GM23248 (cell line): ENCODE measurements around the gene PJA2. TPM values are rescaled to one million over a fixed set of nuclear protein-coding genes. Genes with fewer than 3 reads are reported as not detected.

Experiments
- DNase-seq: peaks from one replicate; pipeline ENCODE4 v3.0.0-alpha.2; 2015
- H2AFZ ChIP-seq: fragments of 200-600 bp; sonication (generic); 2 replicates; pipeline ENCODE4 v1.6.1; 2016; ENCODE audit warnings: antibody characterized with exemption
- H3F3A ChIP-seq: fragments of 200-600 bp; sonication (generic); 2 replicates; pipeline ENCODE4 v1.6.1; 2016; ENCODE audit warnings: mild to moderate bottlenecking, antibody characterized with exemption, mixed run types; ENCODE audit not compliant: insufficient read depth
- H3K27ac ChIP-seq: fragments of 200-600 bp; sonication (generic); 2 replicates; pipeline ENCODE4 v1.5.1; 2016; ENCODE audit warnings: mild to moderate bottlenecking
- H3K27me3 ChIP-seq: fragments of 200-600 bp; sonication (generic); replicated peaks from 2 replicates; pipeline ENCODE4 v1.6.1; 2016; ENCODE audit warnings: mild to moderate bottlenecking; ENCODE audit not compliant: insufficient read depth
- H3K36me3 ChIP-seq: fragments of 200-600 bp; sonication (generic); 2 replicates; pipeline ENCODE4 v1.6.1; 2016; ENCODE audit warnings: low read depth, mild to moderate bottlenecking
- H3K4me1 ChIP-seq: fragments of 200-600 bp; sonication (generic); 2 replicates; pipeline ENCODE4 v1.6.1; 2016; ENCODE audit warnings: mild to moderate bottlenecking; ENCODE audit not compliant: insufficient read depth
- H3K4me2 ChIP-seq: fragments of 200-600 bp; sonication (generic); one replicate; pipeline ENCODE4 v1.6.1; 2016; ENCODE audit warnings: mild to moderate bottlenecking; ENCODE audit not compliant: unreplicated experiment
- H3K4me3 ChIP-seq: fragments of 200-600 bp; sonication (generic); 2 replicates; pipeline ENCODE4 v1.5.1; 2016; ENCODE audit warnings: mild to moderate bottlenecking
- H3K79me2 ChIP-seq: fragments of 200-600 bp; sonication (generic); 2 replicates; pipeline ENCODE4 v1.6.1; 2016; ENCODE audit warnings: mild to moderate bottlenecking; ENCODE audit not compliant: insufficient read depth
- H3K9ac ChIP-seq: fragments of 200-600 bp; sonication (generic); 2 replicates; pipeline ENCODE4 v1.6.1; 2016; ENCODE audit warnings: mild to moderate bottlenecking
- H3K9me2 ChIP-seq: fragments of 200-600 bp; sonication (generic); 2 replicates; pipeline ENCODE4 v1.6.1; 2016; ENCODE audit warnings: mixed run types, mild to moderate bottlenecking, moderate library complexity; ENCODE audit not compliant: insufficient read depth
- H3K9me3 ChIP-seq: fragments of 200-600 bp; sonication (generic); one replicate; pipeline ENCODE4 v1.6.1; 2017; ENCODE audit warnings: low read depth
- H4K20me1 ChIP-seq: fragments of 200-600 bp; sonication (generic); 2 replicates; pipeline ENCODE4 v1.6.0; 2016; ENCODE audit not compliant: insufficient read depth
- EZH2 ChIP-seq: fragments of 200-600 bp; sonication (generic); IDR thresholded peaks from 2 replicates; pipeline ENCODE4 v1.6.1; 2018; ENCODE audit warnings: antibody characterized with exemption, mild to moderate bottlenecking; ENCODE audit not compliant: insufficient read depth, poor library complexity, severe bottlenecking
- EZH2phosphoT487 ChIP-seq: fragments of 200-600 bp; sonication (generic); IDR thresholded peaks from 2 replicates; pipeline ENCODE4 v1.6.1; 2018; ENCODE audit warnings: antibody characterized with exemption, moderate library complexity, mild to moderate bottlenecking, low read depth; ENCODE audit not compliant: insufficient read depth
- WGBS, 2 experiments: methylation state at CpG; one replicate each; pipeline ENCODE4 v1.1.6; 2015 to 2017; ENCODE audit warnings: low lambda C conversion rate in 2 of 2, low coverage in 1 of 2; ENCODE audit errors: missing lambda C conversion rate in 2 of 2; 5-methylcytosine and 5-hydroxymethylcytosine counted together
- in situ Hi-C: fragments of 300-500 bp; cut with MboI; formaldehyde crosslinking; loops from 2 replicates; pipeline ENCODE4 v1.15.0; 2020
- polyA plus RNA-seq: library from polyadenylated mRNA; unstranded; fragments of >200 nt; fragmentation: Nextera tagmentation; extraction: Ambion mirVana; gene quantifications from 2 replicates; pipeline ENCODE4 v1.2.1, GENCODE V29; 2016
- total RNA-seq: library from RNA; depleted of rRNA; stranded (reverse); fragments of >200 nt; shearing (Covaris generic); gene quantifications from 2 replicates; pipeline ENCODE4 v1.2.3, GENCODE V29; 2014

The PJA2 gene
- total and polyA plus RNA-seq, 2 experiments from 2014 or later = 76.4 to 95.3 TPM

GRCh38 chr5:109318455-109319108 lies 91.2 kb downstream of the PJA2 start:
- Histone ChIP-seq H3K9me2 (no peaks in the 10 kb centered on the region), H3K79me2 (no peaks in the 10 kb centered on the region), H3K9ac (no peak overlapping the region), H3K27ac (no peak overlapping the region), H4K20me1 (no peaks in the 10 kb centered on the region), H3K9me3 (no peaks in the 10 kb centered on the region), H3K4me3 (no peak overlapping the region), H3K4me2 (no peak overlapping the region), H3F3A (0 out of 2 replicates have a peak, but pooled peaks cover 5% of the 10 kb centered on the region), H2AFZ (no peak overlapping the region), H3K4me1 (peaks cover 8% of the 10 kb centered on the region; the same call in 1 of the 2 replicates), H3K36me3 (no peaks in the 10 kb centered on the region), H3K27me3 (no peaks in the 10 kb centered on the region)
- WGBS, 2 experiments = 85 to 86% methylated on average over 9 of the region's 9 CpGs
- in situ Hi-C loops = no loop called here
- TF ChIP-seq EZH2phosphoT487 (no peak), EZH2 (no peak)
- DNase-seq = no peak

- H2AFZ ChIP-seq = no peak overlapping the region
- no peaks in the 10 kb centered on the region for H3K9me3 ChIP-seq
- H3F3A ChIP-seq = 0 out of 2 replicates have a peak, but pooled peaks cover 5% of the 10 kb centered on the region
- H3K27me3 ChIP-seq = no peaks in the 10 kb centered on the region
- no peaks in the 10 kb centered on the region for H3K79me2 ChIP-seq
- in situ Hi-C loops = no loop called here
- no peak for TF ChIP-seq EZH2
- no peak for TF ChIP-seq EZH2phosphoT487
- H3K4me1 ChIP-seq = peaks cover 8% of the 10 kb centered on the region; the same call in 1 of the 2 replicates
- H3K9me2 ChIP-seq = no peaks in the 10 kb centered on the region
- peak; percentile 60 for DNase-seq
- H3K9ac ChIP-seq = no peak overlapping the region
- H4K20me1 ChIP-seq = no peaks in the 10 kb centered on the region
- no peak overlapping the region for H3K27ac ChIP-seq
- no peak overlapping the region for H3K4me2 ChIP-seq
- no peaks in the 10 kb centered on the region for H3K36me3 ChIP-seq
- 33 to 43% methylated on average over 4 of the region's 4 CpGs for WGBS, 2 experiments
- no peak overlapping the region for H3K4me3 ChIP-seq
Measured at GRCh38 chr5:109316634-109317033, 93.1 kb downstream of the PJA2 start.

GRCh38 chr5:109315245-109315644 lies 94.5 kb downstream of the PJA2 start:
- peak; percentile 30 for DNase-seq
- TF ChIP-seq EZH2 (no peak), EZH2phosphoT487 (no peak)
- 3 to 5% methylated on average over 1 of the region's 1 CpG for WGBS, 2 experiments
- H3K27me3 ChIP-seq = no peaks in the 10 kb centered on the region
- no peak overlapping the region for H3K4me3 ChIP-seq
- no peaks in the 10 kb centered on the region for H3K36me3 ChIP-seq
- H3K9ac ChIP-seq = no peak overlapping the region
- 0 out of 2 replicates have a peak, but pooled peaks cover 5% of the 10 kb centered on the region for H3F3A ChIP-seq
- no peaks in the 10 kb centered on the region for H4K20me1 ChIP-seq
- no peaks in the 10 kb centered on the region for H3K79me2 ChIP-seq
- H3K4me1 ChIP-seq = peaks cover 8% of the 10 kb centered on the region; the same call in 1 of the 2 replicates
- no peaks in the 10 kb centered on the region for H3K9me3 ChIP-seq
- H3K4me2 ChIP-seq = no peak overlapping the region
- in situ Hi-C loops = no loop called here
- no peak overlapping the region for H2AFZ ChIP-seq
- H3K27ac ChIP-seq = no peak overlapping the region
- H3K9me2 ChIP-seq = no peaks in the 10 kb centered on the region

- TF ChIP-seq EZH2 = no peak
- no peak for TF ChIP-seq EZH2phosphoT487
- 92 to 96% methylated on average over 2 of the region's 2 CpGs for WGBS, 2 experiments
- H3K4me1 ChIP-seq = peaks cover 8% of the 10 kb centered on the region; the same call in 1 of the 2 replicates
Measured at GRCh38 chr5:109313127-109313526, 96.6 kb downstream of the PJA2 start.

GRCh38 chr5:109312695-109313094 lies 97.1 kb downstream of the PJA2 start:
- in situ Hi-C loops = no loop called here
- Histone ChIP-seq H3K4me1 (peaks cover 8% of the 10 kb centered on the region; the same call in 1 of the 2 replicates), H3K9me2 (no peaks in the 10 kb centered on the region), H2AFZ (no peak overlapping the region), H3K4me2 (no peak overlapping the region), H4K20me1 (no peaks in the 10 kb centered on the region), H3K36me3 (no peaks in the 10 kb centered on the region), H3K9ac (no peak overlapping the region), H3K4me3 (no peak overlapping the region), H3K9me3 (no peaks in the 10 kb centered on the region), H3K79me2 (no peaks in the 10 kb centered on the region), H3F3A (0 out of 2 replicates have a peak, but pooled peaks cover 5% of the 10 kb centered on the region), H3K27me3 (no peaks in the 10 kb centered on the region), H3K27ac (no peak overlapping the region)
- WGBS, 2 experiments = 89 to 93% methylated on average over 2 of the region's 2 CpGs
- no peak for DNase-seq
- no peak for TF ChIP-seq EZH2
- TF ChIP-seq EZH2phosphoT487 = no peak

More at GRCh38 chr5:109313127-109313526, 96.6 kb downstream of the PJA2 start:
- no peaks in the 10 kb centered on the region for H3K9me3 ChIP-seq
- no peaks in the 10 kb centered on the region for H3K36me3 ChIP-seq
- no peak for DNase-seq
- no peaks in the 10 kb centered on the region for H3K27me3 ChIP-seq
- H3K27ac ChIP-seq = no peak overlapping the region
- H4K20me1 ChIP-seq = no peaks in the 10 kb centered on the region
- no peaks in the 10 kb centered on the region for H3K9me2 ChIP-seq
- H3K79me2 ChIP-seq = no peaks in the 10 kb centered on the region
- in situ Hi-C loops = no loop called here
- no peak overlapping the region for H2AFZ ChIP-seq
- H3F3A ChIP-seq = 0 out of 2 replicates have a peak, but pooled peaks cover 5% of the 10 kb centered on the region
- no peak overlapping the region for H3K4me3 ChIP-seq
- no peak overlapping the region for H3K9ac ChIP-seq
- no peak overlapping the region for H3K4me2 ChIP-seq
